Uterus (tissue), 4 donors: Measurements from ENCODE around the gene SMURF1. TPM values are rescaled to one million over a fixed set of nuclear protein-coding genes. Genes with fewer than 3 reads are reported as not detected.
A peak's percentile ranks its signal among the peaks of the same experiment; 100 is the strongest.

ENCODE experiments used
- DNase-seq, 2 donors: peaks; one replicate each; pipeline ENCODE4 v3.0.0-alpha.2; 2019 to 2020
- H3K27ac ChIP-seq, 2 donors: fragments of 200-600 bp; sonication (generic); 1 replicate in 1 of 2; 2 replicates in 1 of 2; pipeline ENCODE4 v1.5.1; 2016 to 2018
- H3K27me3 ChIP-seq, 2 donors: fragments of 200-600 bp; sonication (generic); one replicate each; pipeline ENCODE4 v1.5.1; 2018 to 2019; ENCODE audit warnings: control low read depth in 1 of 2
- H3K36me3 ChIP-seq, 2 donors: fragments of 200-600 bp; sonication (generic); one replicate each; pipeline ENCODE4 v1.5.1; 2019; ENCODE audit warnings: control low read depth in 1 of 2
- H3K4me1 ChIP-seq, 2 donors: fragments of 200-600 bp; sonication (generic); one replicate each; pipeline ENCODE4 v1.5.1; 2018 to 2019; ENCODE audit warnings: control low read depth in 1 of 2
- H3K4me3 ChIP-seq, 2 donors: fragments of 200-600 bp; sonication (generic); 1 replicate in 1 of 2; 2 replicates in 1 of 2; pipeline ENCODE4 v1.5.1; 2018 to 2019; ENCODE audit warnings: mild to moderate bottlenecking in 1 of 2
- H3K9me3 ChIP-seq, 2 donors: fragments of 200-600 bp; sonication (generic); one replicate each; pipeline ENCODE4 v1.5.1; 2019; ENCODE audit warnings: control low read depth in 1 of 2
- CTCF ChIP-seq, 4 experiments: fragments of 200-600 bp in 2 of 4; fragments of 450-650 bp in 2 of 4; sonication (generic) in 2 of 4; IDR thresholded peaks; one replicate each; pipeline ENCODE4 v1.5.1; 2016 to 2019; ENCODE audit warnings: antibody characterized with exemption in 4 of 4, mild to moderate bottlenecking in 2 of 4, moderate library complexity in 1 of 4
- POLR2A ChIP-seq, 2 donors: fragments of 450-650 bp; IDR thresholded peaks; one replicate each; pipeline ENCODE4 v1.6.1; 2016; ENCODE audit warnings: antibody characterized with exemption in 2 of 2, mild to moderate bottlenecking in 1 of 2, moderate library complexity in 1 of 2
- intact Hi-C: fragments of 100-400 bp; cut with DNase I; formaldehyde crosslinking; loops from one replicate; pipeline ENCODE4 v1.15.1; 2023; ENCODE audit warnings: low total_unique reads
- total RNA-seq, 4 donors: library from RNA; depleted of rRNA in 3 of 4; stranded (reverse); fragments of >200 nt in 3 of 4; gene quantifications; one replicate each; pipeline versions ENCODE4 v1.1.0 to v1.2.4, GENCODE V29; 2014 to 2023
- donor health status: DM: yes; HTN: yes; CAD: no.

Gene SMURF1
- total RNA-seq, 4 donors from 2014 or later = 14.4 to 39.5 (median 26.2) TPM

GRCh38 chr7:99131290-99131689 lies 12.6 kb downstream of the SMURF1 start:
- intact Hi-C loops = no loop called here
- Histone ChIP-seq H3K36me3 (no peaks in the 10 kb centered on the region), H3K9me3 (no peaks in the 10 kb centered on the region), H3K4me1 (peaks cover 0 to 5% of the 10 kb centered on the region in 2 donors), H3K27ac (no peak overlapping the region), H3K4me3 (no peak overlapping the region), H3K27me3 (no peaks in the 10 kb centered on the region)
- DNase-seq = no peak
- TF ChIP-seq POLR2A (IDR thresholded peaks at IDR 0.05) (no peak), CTCF (IDR thresholded peaks at IDR 0.05) (no peak)

- no peak overlapping the region for H3K27ac ChIP-seq
Observed at GRCh38 chr7:99129536-99129935, 14.4 kb downstream of the SMURF1 start.

GRCh38 chr7:99129001-99129400 lies 14.9 kb downstream of the SMURF1 start:
- Histone ChIP-seq H3K36me3 (no peaks in the 10 kb centered on the region), H3K4me3 (no peak overlapping the region), H3K27me3 (no peaks in the 10 kb centered on the region), H3K4me1 (peaks cover 0 to 5% of the 10 kb centered on the region in 2 donors), H3K9me3 (no peaks in the 10 kb centered on the region), H3K27ac (no peak overlapping the region)
- TF ChIP-seq POLR2A (IDR thresholded peaks at IDR 0.05) (no peak), CTCF (IDR thresholded peaks at IDR 0.05) (no peak)
- no peak for DNase-seq
- intact Hi-C loops = no loop called here

More at GRCh38 chr7:99129536-99129935, 14.4 kb downstream of the SMURF1 start:
- Histone ChIP-seq H3K27me3 (no peaks in the 10 kb centered on the region), H3K4me3 (no peak overlapping the region), H3K9me3 (no peaks in the 10 kb centered on the region), H3K4me1 (peaks cover 0 to 5% of the 10 kb centered on the region in 2 donors), H3K36me3 (no peaks in the 10 kb centered on the region)
- no peak for DNase-seq
- intact Hi-C loops = no loop called here
- TF ChIP-seq CTCF (IDR thresholded peaks at IDR 0.05) (no peak), POLR2A (IDR thresholded peaks at IDR 0.05) (no peak)

- no peak for TF ChIP-seq CTCF (IDR thresholded peaks at IDR 0.05)
- TF ChIP-seq POLR2A (IDR thresholded peaks at IDR 0.05) = no peak
- DNase-seq = no peak
- Histone ChIP-seq H3K27ac (peak overlapping the region in 1 of 2 donors; percentile 22), H3K4me1 (peaks cover 0 to 5% of the 10 kb centered on the region in 2 donors), H3K9me3 (no peaks in the 10 kb centered on the region), H3K36me3 (no peaks in the 10 kb centered on the region), H3K4me3 (no peak overlapping the region), H3K27me3 (no peaks in the 10 kb centered on the region)
- intact Hi-C loops = no loop called here
Observed at GRCh38 chr7:99128076-99128950, 15.6 kb downstream of the SMURF1 start.

GRCh38 chr7:99127636-99128035 lies 16.3 kb downstream of the SMURF1 start:
- H3K4me3 ChIP-seq = no peak overlapping the region
- H3K27ac ChIP-seq = peak overlapping the region in 1 of 2 donors; percentile 22
- H3K27me3 ChIP-seq = no peaks in the 10 kb centered on the region
- DNase-seq = no peak
- no peaks in the 10 kb centered on the region for H3K36me3 ChIP-seq
- intact Hi-C loops = no loop called here
- TF ChIP-seq CTCF (IDR thresholded peaks at IDR 0.05) (no peak), POLR2A (IDR thresholded peaks at IDR 0.05) (no peak)
- H3K4me1 ChIP-seq = peaks cover 0 to 5% of the 10 kb centered on the region in 2 donors
- H3K9me3 ChIP-seq = no peaks in the 10 kb centered on the region
